GM23338 (cell line): ENCODE data around the gene ZFP62. TPM values are rescaled to one million over a fixed set of nuclear protein-coding genes. Genes with fewer than 3 reads are reported as not detected.

Experiments
- ATAC-seq: fragments of 200-7000 bp; cut with Tn5 transposase; 3 replicates; pipeline ENCODE4 v1.9.1; 2020
- DNase-seq: peaks from one replicate; pipeline ENCODE4 v3.0.0-alpha.2; 2015; ENCODE audit warnings: low spot score
- H2AFZ ChIP-seq: fragments of 200-600 bp; sonication (generic); 2 replicates; pipeline ENCODE4 v1.8.0; 2016; ENCODE audit warnings: antibody characterized with exemption, mild to moderate bottlenecking, moderate library complexity
- H3F3A ChIP-seq: fragments of 200-600 bp; sonication (generic); replicated peaks from 2 replicates; pipeline ENCODE4 v1.8.0; 2017; ENCODE audit warnings: antibody characterized with exemption, mixed run types, low read depth
- H3K27ac ChIP-seq: fragments of 200-600 bp; sonication (generic); 2 replicates; pipeline ENCODE4 v1.6.1; 2016; ENCODE audit warnings: low read depth
- H3K27me3 ChIP-seq: fragments of 200-600 bp; sonication (generic); 2 replicates; pipeline ENCODE4 v1.8.0; 2016; ENCODE audit warnings: mild to moderate bottlenecking, mixed run types, moderate library complexity; ENCODE audit not compliant: insufficient read depth
- H3K36me3 ChIP-seq: fragments of 200-600 bp; sonication (generic); 2 replicates; pipeline ENCODE4 v1.8.0; 2016; ENCODE audit warnings: mild to moderate bottlenecking; ENCODE audit not compliant: insufficient read depth
- H3K4me1 ChIP-seq: fragments of 200-600 bp; sonication (generic); 2 replicates; pipeline ENCODE4 v1.8.0; 2016; ENCODE audit warnings: mild to moderate bottlenecking, moderate library complexity; ENCODE audit not compliant: insufficient read depth
- H3K4me2 ChIP-seq: fragments of 200-600 bp; sonication (generic); 2 replicates; pipeline ENCODE4 v1.7.1; 2017; ENCODE audit warnings: mixed run types
- H3K4me3 ChIP-seq: fragments of 200-600 bp; sonication (generic); 2 replicates; pipeline ENCODE4 v1.6.1; 2016; ENCODE audit warnings: mixed run types
- H3K79me2 ChIP-seq: fragments of 200-600 bp; sonication (generic); replicated peaks from 2 replicates; pipeline ENCODE4 v1.8.0; 2017; ENCODE audit warnings: mild to moderate bottlenecking; ENCODE audit not compliant: insufficient read depth
- H3K9me2 ChIP-seq: fragments of 200-600 bp; sonication (generic); 2 replicates; pipeline ENCODE4 v1.8.0; 2017; ENCODE audit not compliant: insufficient read depth
- H4K20me1 ChIP-seq: fragments of 200-600 bp; sonication (generic); replicated peaks from 2 replicates; pipeline ENCODE4 v1.8.0; 2017; ENCODE audit warnings: mild to moderate bottlenecking; ENCODE audit not compliant: insufficient read depth
- H3K27ac Mint-ChIP-seq: 2 replicates; pipeline ENCODE4 v1.8.0; 2020; ENCODE audit warnings: inconsistent platforms, mild to moderate bottlenecking, moderate library complexity, mixed read lengths
- H3K27me3 Mint-ChIP-seq: 3 replicates; pipeline ENCODE4 v1.8.0; 2022; ENCODE audit warnings: low read depth, mild to moderate bottlenecking, moderate library complexity, mixed read lengths, inconsistent platforms; ENCODE audit not compliant: insufficient read depth, poor library complexity
- H3K36me3 Mint-ChIP-seq: 3 replicates; pipeline ENCODE4 v1.8.0; 2021; ENCODE audit warnings: low read depth, mild to moderate bottlenecking, inconsistent platforms, moderate library complexity, mixed read lengths
- H3K4me1 Mint-ChIP-seq: 3 replicates; pipeline ENCODE4 v1.8.0; 2020; ENCODE audit warnings: mild to moderate bottlenecking, inconsistent platforms, mixed read lengths
- H3K4me3 Mint-ChIP-seq: 3 replicates; pipeline ENCODE4 v1.8.0; 2021; ENCODE audit warnings: moderate library complexity, mild to moderate bottlenecking, inconsistent platforms, mixed read lengths
- H3K9me3 Mint-ChIP-seq: 3 replicates; pipeline ENCODE4 v1.8.0; 2020; ENCODE audit warnings: moderate library complexity, mild to moderate bottlenecking, inconsistent platforms, mixed read lengths
- CTCF ChIP-seq, 2 experiments: fragments of 200-600 bp in 1 of 2; sonication (generic) in 1 of 2; conservative IDR thresholded peaks; 2 replicates each; pipeline versions ENCODE4 v1.5.1 to v1.6.1; 2016 to 2017; ENCODE audit warnings: antibody characterized with exemption in 2 of 2, low read depth in 2 of 2, mild to moderate bottlenecking in 2 of 2, moderate library complexity in 1 of 2
- EZH2 ChIP-seq: fragments of 200-600 bp; sonication (generic); IDR thresholded peaks from one replicate; pipeline ENCODE4 v1.8.0; 2017; ENCODE audit warnings: antibody characterized with exemption, mild to moderate bottlenecking, low read depth; ENCODE audit not compliant: unreplicated experiment
- JUNB ChIP-seq: IDR thresholded peaks from one replicate; pipeline ENCODE4 v1.6.1; 2016; ENCODE audit warnings: antibody characterized with exemption; ENCODE audit not compliant: unreplicated experiment
- STAT1 ChIP-seq: IDR thresholded peaks from one replicate; pipeline ENCODE4 v1.6.1; 2016; ENCODE audit warnings: antibody characterized with exemption; ENCODE audit not compliant: unreplicated experiment
- ZNF114 ChIP-seq: fragments of 250-450 bp; sonication (Bioruptor Pico); IDR thresholded peaks from 2 replicates; pipeline ENCODE4 v1.5.0; 2020; ENCODE audit warnings: mild to moderate bottlenecking, moderate library complexity
- ZNF331 ChIP-seq: fragments of 250-450 bp; sonication (Bioruptor Pico); IDR thresholded peaks from 2 replicates; pipeline ENCODE4 v1.5.0; 2020; ENCODE audit warnings: low read depth, mild to moderate bottlenecking, moderate library complexity
- ZNF462 ChIP-seq: fragments of 250-450 bp; sonication (Bioruptor Pico); IDR thresholded peaks from 2 replicates; pipeline ENCODE4 v1.5.0; 2020; ENCODE audit warnings: mild to moderate bottlenecking, moderate library complexity
- polyA plus RNA-seq: library from polyadenylated mRNA; unstranded; fragments of >200 nt; fragmentation: Nextera tagmentation; extraction: Ambion mirVana; gene quantifications from 2 replicates; pipeline ENCODE4 v1.2.1, GENCODE V29; 2016
- total RNA-seq: library from RNA; depleted of rRNA; stranded (reverse); fragments of >200 nt; shearing (Covaris generic); gene quantifications from 2 replicates; pipeline ENCODE4 v1.2.3, GENCODE V29; 2014
- TF ChIP-seq, protein P1 (sequence below): IDR thresholded peaks from one replicate; pipeline ENCODE4 v1.6.1; 2018; ENCODE audit warnings: antibody characterized with exemption; ENCODE audit not compliant: unreplicated experiment

Gene ZFP62
- total and polyA plus RNA-seq, 2 experiments from 2014 or later = 32.9 to 33.2 TPM

GRCh38 chr5:180813420-180813819, 47.7 kb downstream of the ZFP62 start:
- peaks cover 34% of the 10 kb centered on the region for H3K4me1 ChIP-seq
- no peaks in the 10 kb centered on the region for H4K20me1 ChIP-seq
- H3K4me2 ChIP-seq = no peak overlapping the region
- TF ChIP-seq JUNB (no peak), EZH2 (no peak), ZNF462 (CRISPR knock-in tag) (no peak), ZNF114 (CRISPR knock-in tag) (no peak), ZNF331 (no peak), CTCF (conservative IDR thresholded peaks at IDR 0.05; ENCODE audit: low read depth in 2 of 2) (peak in 1 of 2 experiments; percentile 33; a peak in 2 of 4 replicates), STAT1 (no peak)
- TF ChIP-seq, protein P1, sequence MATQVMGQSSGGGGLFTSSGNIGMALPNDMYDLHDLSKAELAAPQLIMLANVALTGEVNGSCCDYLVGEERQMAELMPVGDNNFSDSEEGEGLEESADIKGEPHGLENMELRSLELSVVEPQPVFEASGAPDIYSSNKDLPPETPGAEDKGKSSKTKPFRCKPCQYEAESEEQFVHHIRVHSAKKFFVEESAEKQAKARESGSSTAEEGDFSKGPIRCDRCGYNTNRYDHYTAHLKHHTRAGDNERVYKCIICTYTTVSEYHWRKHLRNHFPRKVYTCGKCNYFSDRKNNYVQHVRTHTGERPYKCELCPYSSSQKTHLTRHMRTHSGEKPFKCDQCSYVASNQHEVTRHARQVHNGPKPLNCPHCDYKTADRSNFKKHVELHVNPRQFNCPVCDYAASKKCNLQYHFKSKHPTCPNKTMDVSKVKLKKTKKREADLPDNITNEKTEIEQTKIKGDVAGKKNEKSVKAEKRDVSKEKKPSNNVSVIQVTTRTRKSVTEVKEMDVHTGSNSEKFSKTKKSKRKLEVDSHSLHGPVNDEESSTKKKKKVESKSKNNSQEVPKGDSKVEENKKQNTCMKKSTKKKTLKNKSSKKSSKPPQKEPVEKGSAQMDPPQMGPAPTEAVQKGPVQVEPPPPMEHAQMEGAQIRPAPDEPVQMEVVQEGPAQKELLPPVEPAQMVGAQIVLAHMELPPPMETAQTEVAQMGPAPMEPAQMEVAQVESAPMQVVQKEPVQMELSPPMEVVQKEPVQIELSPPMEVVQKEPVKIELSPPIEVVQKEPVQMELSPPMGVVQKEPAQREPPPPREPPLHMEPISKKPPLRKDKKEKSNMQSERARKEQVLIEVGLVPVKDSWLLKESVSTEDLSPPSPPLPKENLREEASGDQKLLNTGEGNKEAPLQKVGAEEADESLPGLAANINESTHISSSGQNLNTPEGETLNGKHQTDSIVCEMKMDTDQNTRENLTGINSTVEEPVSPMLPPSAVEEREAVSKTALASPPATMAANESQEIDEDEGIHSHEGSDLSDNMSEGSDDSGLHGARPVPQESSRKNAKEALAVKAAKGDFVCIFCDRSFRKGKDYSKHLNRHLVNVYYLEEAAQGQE = no peak
- no peak overlapping the region for H3K27ac Mint-ChIP-seq
- H3F3A ChIP-seq = peaks cover 13% of the 10 kb centered on the region
- no peaks in the 10 kb centered on the region; the same call in 2 of the 3 replicates for H3K9me3 Mint-ChIP-seq
- peaks cover 44% of the 10 kb centered on the region for H3K4me1 Mint-ChIP-seq
- H3K27ac ChIP-seq = no peak overlapping the region
- ATAC-seq = no peak
- no peak for DNase-seq
- no peak overlapping the region for H3K4me3 ChIP-seq
- H2AFZ ChIP-seq = no peak overlapping the region
- no peak overlapping the region for H3K4me3 Mint-ChIP-seq
- no peaks in the 10 kb centered on the region for H3K36me3 ChIP-seq
- H3K27me3 ChIP-seq = no peaks in the 10 kb centered on the region
- peaks cover 7% of the 10 kb centered on the region for H3K79me2 ChIP-seq
- H3K36me3 Mint-ChIP-seq = no peaks in the 10 kb centered on the region; the same call in 2 of the 3 replicates
- H3K9me2 ChIP-seq = no peaks in the 10 kb centered on the region
- H3K27me3 Mint-ChIP-seq = peaks cover 2% of the 10 kb centered on the region
